Ishikawa (cell line): Measurements from ENCODE around the gene SHISA4.
A peak's percentile ranks its signal among the peaks of the same experiment; 100 is the strongest.

Source experiments
- CEBPB ChIP-seq: IDR thresholded peaks from 2 replicates; pipeline ENCODE4 v1.6.1; 2012
- CREB1 ChIP-seq: IDR thresholded peaks from 2 replicates; pipeline ENCODE4 v1.6.1; 2012; ENCODE audit warnings: low read depth
- EGR1 ChIP-seq: IDR thresholded peaks from 2 replicates; pipeline ENCODE4 v1.6.1; 2012
- EP300 ChIP-seq: IDR thresholded peaks from 2 replicates; pipeline ENCODE4 v1.6.1; 2012; ENCODE audit warnings: borderline replicate concordance
- FOXM1 ChIP-seq: IDR thresholded peaks from 2 replicates; pipeline ENCODE4 v1.6.1; 2012; ENCODE audit warnings: low read depth, borderline replicate concordance
- MAX ChIP-seq: IDR thresholded peaks from 2 replicates; pipeline ENCODE4 v1.6.1; 2012
- NFIC ChIP-seq: IDR thresholded peaks from 2 replicates; pipeline ENCODE4 v1.6.1; 2012
- RAD21 ChIP-seq: IDR thresholded peaks from 2 replicates; pipeline ENCODE4 v1.6.1; 2012; ENCODE audit warnings: low read depth
- REST ChIP-seq: IDR thresholded peaks from 2 replicates; pipeline ENCODE4 v1.6.1; 2012; ENCODE audit warnings: low read depth, mild to moderate bottlenecking
- TAF1 ChIP-seq: IDR thresholded peaks from 2 replicates; pipeline ENCODE4 v1.6.1; 2012; ENCODE audit warnings: low read depth, mild to moderate bottlenecking
- TCF12 ChIP-seq: IDR thresholded peaks from 2 replicates; pipeline ENCODE4 v1.6.1; 2012; ENCODE audit warnings: low read depth
- TEAD4 ChIP-seq: IDR thresholded peaks from 2 replicates; pipeline ENCODE4 v1.6.1; 2012
- USF1 ChIP-seq: IDR thresholded peaks from 2 replicates; pipeline ENCODE4 v1.6.1; 2012
- YY1 ChIP-seq: IDR thresholded peaks from 2 replicates; pipeline ENCODE4 v1.6.1; 2012; ENCODE audit warnings: low read depth
- ZBTB7A ChIP-seq: IDR thresholded peaks from 2 replicates; pipeline ENCODE4 v1.6.1; 2012; ENCODE audit warnings: low read depth

SHISA4 gene

GRCh38 chr1:201886103-201886885 lies 2.4 kb upstream of the SHISA4 start:
- no peak for TF ChIP-seq FOXM1
- TF ChIP-seq RAD21, result no peak
- TF ChIP-seq USF1, result no peak
- no peak for TF ChIP-seq YY1
- TF ChIP-seq REST, result no peak

GRCh38 chr1:201887116-201887866 lies 1.4 kb upstream of the SHISA4 start:
- TF ChIP-seq MAX (no peak), NFIC (no peak), YY1 (no peak), CEBPB (no peak), USF1 (no peak), TCF12 (no peak), CREB1 (no peak), TAF1 (no peak), REST (no peak), ZBTB7A (no peak), EP300 (no peak), TEAD4 (no peak), EGR1 (no peak), FOXM1 (no peak)

GRCh38 chr1:201889090-201889968 lies 631 bp downstream of the SHISA4 start:
- 0 out of 2 replicates have a peak, but pooled peaks have one; percentile 4 for TF ChIP-seq YY1
- no peak for TF ChIP-seq NFIC
- peak; percentile 47 for TF ChIP-seq ZBTB7A

GRCh38 chr1:201890223-201890622 lies 1.5 kb downstream of the SHISA4 start:
- TF ChIP-seq EGR1, result no peak
- TF ChIP-seq TCF12, result no peak
- no peak for TF ChIP-seq FOXM1
- TF ChIP-seq ZBTB7A, result no peak
- no peak for TF ChIP-seq MAX
- no peak for TF ChIP-seq TEAD4
- no peak for TF ChIP-seq USF1
- no peak for TF ChIP-seq YY1
- TF ChIP-seq REST, result no peak
- no peak for TF ChIP-seq TAF1
- no peak for TF ChIP-seq EP300
- TF ChIP-seq CEBPB, result no peak
- no peak for TF ChIP-seq NFIC
- no peak for TF ChIP-seq RAD21
- no peak for TF ChIP-seq CREB1
